ENCODE measurements around the gene KSR1.

- TF ChIP-seq POLR2A (IDR thresholded peaks at IDR 0.05; ENCODE audit: low read depth, low read length) (no peak), POLR2AphosphoS5 (IDR thresholded peaks at IDR 0.05; ENCODE audit: low read depth, low read length) (no peak), TAF1 (IDR thresholded peaks at IDR 0.05; ENCODE audit: borderline replicate concordance, low read depth, low read length) (no peak)
Measured at GRCh38 chr17:27419156-27419555, 37.1 kb upstream of the KSR1 start.
